MM.1S (cell line): ENCODE measurements around the gene SLPI.

Experiments
- CTCF ChIP-seq: fragments of 300-600 bp; sonication (generic); IDR thresholded peaks from 2 replicates; pipeline ENCODE4 v1.5.1; 2016; ENCODE audit warnings: antibody characterized with exemption, low read length, mixed read lengths
- EZH2 ChIP-seq: fragments of 300-600 bp; sonication (generic); optimal IDR thresholded peaks from 2 replicates; pipeline ENCODE3; 2017; ENCODE audit warnings: low read depth, mild to moderate bottlenecking, antibody characterized with exemption, low read length, mixed read lengths
- EZH2phosphoT487 ChIP-seq: fragments of 300-600 bp; sonication (generic); IDR thresholded peaks from 2 replicates; pipeline ENCODE4 v1.6.1; 2018; ENCODE audit warnings: antibody characterized with exemption, low read length

- TF ChIP-seq EZH2phosphoT487 (no peak), CTCF (no peak), EZH2 (no peak)
These were observed 6.5 kb downstream of the SLPI start for GRCh38 chr20:45247865-45248264.
